Measurements from ENCODE around the gene PI16.
"Not testable (repeated sequence)": the region's sequence is repeated elsewhere in the genome, so short reads cannot be mapped to it uniquely, and the experiment has no call there.

Gene PI16

DNA sequence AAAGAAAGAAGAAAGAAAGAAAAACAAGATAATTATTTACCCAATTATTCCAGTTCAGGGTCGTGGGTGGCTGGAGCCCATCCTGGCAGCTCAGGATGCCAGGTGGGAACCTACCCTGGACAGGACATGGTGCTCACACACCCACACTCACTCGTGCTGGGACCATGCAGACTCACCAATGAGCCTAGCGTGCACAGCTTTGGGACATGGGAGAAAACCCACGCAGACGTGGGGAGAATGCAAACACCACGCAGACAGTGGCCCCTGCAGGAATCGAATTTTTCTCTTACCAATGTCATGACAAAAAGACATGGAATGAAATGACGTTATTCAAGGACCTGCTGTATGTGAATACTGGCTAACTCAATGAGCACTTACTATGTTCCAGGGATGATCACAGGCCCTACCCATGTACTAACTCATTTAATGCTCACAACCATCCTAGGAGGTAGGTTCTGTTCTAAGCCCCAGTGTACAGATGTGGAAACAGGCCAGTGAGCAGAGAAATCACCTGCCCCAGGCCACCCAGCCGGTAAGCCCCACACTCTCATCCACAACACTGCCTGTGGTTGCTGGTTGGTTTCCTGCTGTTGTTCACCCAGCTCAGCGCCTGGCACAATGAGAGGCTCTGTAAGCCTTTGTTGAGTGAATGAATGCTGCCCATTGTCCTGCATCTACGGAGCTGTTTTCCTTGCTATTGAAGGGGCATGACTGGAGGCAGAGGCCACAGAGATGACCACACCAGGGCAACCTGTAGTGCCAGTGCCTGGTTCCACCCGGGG, 6.8 kb upstream of the PI16 start:
- H3K27me3 ChIP-seq (ENCODE audit: insufficient read depth, insufficient read length): no peaks in the 10 kb centered on the region
- TF ChIP-seq YY1 (IDR thresholded peaks at IDR 0.05; ENCODE audit: insufficient read depth, insufficient read length): no peak
- no peak for TF ChIP-seq ZNF274 (IDR thresholded peaks at IDR 0.05; ENCODE audit: low read depth, low read length)
- TF ChIP-seq SUZ12 (IDR thresholded peaks at IDR 0.05; ENCODE audit: extremely low read depth, insufficient read depth, insufficient read length): no peak
- no peak overlapping the region for H3K4me3 ChIP-seq (ENCODE audit: insufficient read length, low read depth)

DNA sequence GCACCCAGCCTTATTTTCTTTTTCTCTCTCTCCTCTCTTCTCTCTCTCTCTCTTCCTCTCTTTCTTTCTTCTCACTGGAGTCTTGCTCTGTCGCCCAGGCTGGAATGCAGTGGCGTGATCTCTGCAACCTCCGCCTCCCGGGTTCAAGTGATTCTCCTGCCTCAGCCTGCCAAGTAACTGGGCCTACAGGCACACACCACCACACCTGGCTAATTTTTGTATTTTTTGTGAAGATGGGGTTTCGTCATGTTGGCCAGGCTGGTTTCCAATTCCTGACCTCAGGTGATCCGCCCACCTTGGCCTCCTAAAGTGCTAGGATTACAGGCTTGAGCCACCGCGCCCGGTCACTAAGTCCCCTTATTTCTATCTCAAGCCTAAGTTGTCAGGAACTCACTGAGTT, 5.5 kb upstream of the PI16 start:
- H3K4me3 ChIP-seq (ENCODE audit: insufficient read length, low read depth); H3K4me1 ChIP-seq (ENCODE audit: insufficient read depth, insufficient read length); H3K9me3 ChIP-seq (ENCODE audit: insufficient read depth, low read length); H3K36me3 ChIP-seq (ENCODE audit: insufficient read depth, insufficient read length, low read length); H3K27me3 ChIP-seq (ENCODE audit: insufficient read depth, insufficient read length); DNase-seq (ENCODE audit: low read depth, low spot score); H3K9ac ChIP-seq (ENCODE audit: insufficient read length, low read depth): not testable (repeated sequence)

More for the DNA sequence above, 6.8 kb upstream of the PI16 start:
- Histone ChIP-seq H3K9me3 (ENCODE audit: insufficient read depth, low read length) (no peaks in the 10 kb centered on the region), H3K36me3 (ENCODE audit: insufficient read depth, insufficient read length, low read length) (no peaks in the 10 kb centered on the region), H3K4me1 (ENCODE audit: insufficient read depth, insufficient read length) (no peaks in the 10 kb centered on the region), H3K9ac (ENCODE audit: insufficient read length, low read depth) (no peak overlapping the region)
- no peak for DNase-seq (ENCODE audit: low read depth, low spot score)

DNA sequence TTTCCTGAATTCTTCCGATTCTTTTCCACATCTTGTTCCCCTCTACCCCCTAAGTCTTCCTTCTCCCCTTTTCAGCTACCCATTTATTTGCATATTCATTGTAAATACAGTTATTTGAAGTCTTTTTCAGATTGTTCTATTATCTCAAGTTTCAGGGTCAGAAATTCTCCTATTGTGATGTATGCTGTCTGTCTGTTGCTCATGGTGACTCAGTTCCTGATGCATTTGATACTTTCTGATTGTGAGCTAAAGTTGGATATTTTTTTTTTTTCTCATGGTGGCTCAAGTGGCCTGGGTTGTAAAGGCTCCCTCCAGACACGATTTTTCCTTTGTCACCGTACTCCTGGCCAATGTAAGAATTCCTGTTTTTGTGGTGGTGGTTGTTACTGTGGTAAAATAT, 4.9 kb upstream of the PI16 start:
- peaks cover 2% of the 10 kb centered on the region for H3K4me1 ChIP-seq (ENCODE audit: insufficient read depth, insufficient read length)
- no peak for DNase-seq (ENCODE audit: low read depth, low spot score)

DNA sequence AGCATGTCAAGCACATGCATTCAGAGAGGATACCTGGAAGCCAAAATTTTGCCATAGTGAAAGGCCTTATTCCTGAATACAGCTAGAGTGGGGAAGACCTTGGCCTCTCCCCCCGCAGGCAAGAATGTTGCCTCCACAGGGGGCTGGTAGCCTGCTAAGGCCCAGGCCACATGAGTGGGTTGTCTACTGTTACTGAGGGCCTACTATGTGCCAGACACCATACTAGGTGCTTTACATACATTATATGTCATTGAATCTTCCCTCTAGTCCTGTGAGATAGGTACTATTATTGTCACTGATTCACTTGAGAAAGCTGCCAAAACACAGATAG, 642 bp upstream of the PI16 start:
- no peak for DNase-seq (ENCODE audit: low read depth, low spot score)
- no peak for TF ChIP-seq ZNF274 (IDR thresholded peaks at IDR 0.05; ENCODE audit: low read depth, low read length)
- no peak for TF ChIP-seq YY1 (IDR thresholded peaks at IDR 0.05; ENCODE audit: insufficient read depth, insufficient read length)
- no peak for TF ChIP-seq SUZ12 (IDR thresholded peaks at IDR 0.05; ENCODE audit: extremely low read depth, insufficient read depth, insufficient read length)

More for the DNA sequence above, 4.9 kb upstream of the PI16 start:
- H3K36me3 ChIP-seq (ENCODE audit: insufficient read depth, insufficient read length, low read length): no peaks in the 10 kb centered on the region
- TF ChIP-seq ZNF274 (IDR thresholded peaks at IDR 0.05; ENCODE audit: low read depth, low read length) (no peak), YY1 (IDR thresholded peaks at IDR 0.05; ENCODE audit: insufficient read depth, insufficient read length) (no peak), SUZ12 (IDR thresholded peaks at IDR 0.05; ENCODE audit: extremely low read depth, insufficient read depth, insufficient read length) (no peak)
- H3K27me3 ChIP-seq (ENCODE audit: insufficient read depth, insufficient read length): no peaks in the 10 kb centered on the region
- no peak overlapping the region for H3K4me3 ChIP-seq (ENCODE audit: insufficient read length, low read depth)
- H3K9me3 ChIP-seq (ENCODE audit: insufficient read depth, low read length): no peaks in the 10 kb centered on the region
- no peak overlapping the region for H3K9ac ChIP-seq (ENCODE audit: insufficient read length, low read depth)

DNA sequence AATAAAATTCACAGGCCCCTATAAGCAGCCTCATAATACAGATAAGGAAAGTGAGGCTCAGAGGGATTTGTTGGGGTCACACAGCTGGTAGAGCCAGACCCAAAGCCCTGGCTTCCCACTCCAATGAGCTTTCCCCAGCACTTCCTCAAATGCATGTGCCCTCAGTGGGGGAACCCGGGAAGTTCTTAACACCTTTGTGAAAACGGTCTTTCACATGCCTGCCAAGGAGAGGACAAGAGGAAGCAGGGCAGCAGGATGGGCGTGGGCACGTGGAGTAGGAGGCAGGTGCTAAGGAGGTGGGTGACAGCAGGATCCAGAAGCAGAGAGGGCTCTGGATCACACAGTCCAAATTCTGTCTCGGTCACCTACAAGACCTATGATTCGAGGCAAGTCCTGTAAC, 598 bp downstream of the PI16 start:
- Histone ChIP-seq H3K27me3 (ENCODE audit: insufficient read depth, insufficient read length) (no peaks in the 10 kb centered on the region), H3K9ac (ENCODE audit: insufficient read length, low read depth) (no peak overlapping the region)

More for the DNA sequence above, 642 bp upstream of the PI16 start:
- Histone ChIP-seq H3K4me1 (ENCODE audit: insufficient read depth, insufficient read length) (peaks cover 2% of the 10 kb centered on the region), H3K4me3 (ENCODE audit: insufficient read length, low read depth) (no peak overlapping the region), H3K36me3 (ENCODE audit: insufficient read depth, insufficient read length, low read length) (no peaks in the 10 kb centered on the region), H3K9ac (ENCODE audit: insufficient read length, low read depth) (no peak overlapping the region), H3K27me3 (ENCODE audit: insufficient read depth, insufficient read length) (no peaks in the 10 kb centered on the region), H3K9me3 (ENCODE audit: insufficient read depth, low read length) (no peaks in the 10 kb centered on the region)

DNA sequence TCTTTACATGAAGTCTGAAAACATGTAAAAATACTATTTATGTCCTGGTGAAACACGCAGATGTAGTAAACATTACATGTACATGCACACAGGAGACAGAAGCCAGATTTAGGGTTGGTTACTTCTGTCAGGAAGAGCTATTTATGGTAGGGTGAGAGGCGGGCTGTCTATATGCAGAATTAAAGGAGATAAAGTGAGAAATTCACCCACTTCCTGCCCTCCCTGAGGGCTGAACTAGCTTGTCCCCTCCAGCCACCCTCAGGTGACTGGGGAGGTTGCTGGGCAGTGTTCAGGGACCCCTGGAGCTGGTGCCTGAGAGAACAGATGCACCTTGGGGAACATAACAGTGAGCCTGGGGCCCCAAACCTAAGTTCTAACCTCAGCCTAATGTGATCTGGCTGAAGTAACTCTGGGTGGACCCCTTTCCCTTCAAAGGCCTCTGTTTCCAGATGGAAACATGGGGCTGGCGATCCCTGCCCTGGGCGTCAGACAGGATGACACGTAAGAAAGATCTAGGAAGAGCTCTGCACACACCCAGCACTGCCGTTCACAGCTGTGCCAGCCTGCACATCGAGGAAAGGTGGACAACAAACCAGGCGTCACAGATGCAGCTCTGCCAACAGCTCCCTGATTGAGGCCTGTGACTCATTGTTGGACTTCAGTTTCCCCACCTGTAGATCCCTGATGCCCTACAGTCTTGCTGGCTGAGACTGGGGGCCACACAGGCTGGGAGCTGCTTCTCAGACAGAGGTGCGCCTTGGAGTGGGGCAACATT, 1.3 kb downstream of the PI16 start:
- TF ChIP-seq SUZ12 (IDR thresholded peaks at IDR 0.05; ENCODE audit: extremely low read depth, insufficient read depth, insufficient read length) (no peak), ZNF274 (IDR thresholded peaks at IDR 0.05; ENCODE audit: low read depth, low read length) (no peak), YY1 (IDR thresholded peaks at IDR 0.05; ENCODE audit: insufficient read depth, insufficient read length) (no peak)
- H3K4me3 ChIP-seq (ENCODE audit: insufficient read length, low read depth): no peak overlapping the region
- DNase-seq (ENCODE audit: low read depth, low spot score): no peak
- no peaks in the 10 kb centered on the region for H3K9me3 ChIP-seq (ENCODE audit: insufficient read depth, low read length)
- no peak overlapping the region for H3K9ac ChIP-seq (ENCODE audit: insufficient read length, low read depth)
- H3K36me3 ChIP-seq (ENCODE audit: insufficient read depth, insufficient read length, low read length): no peaks in the 10 kb centered on the region
- H3K27me3 ChIP-seq (ENCODE audit: insufficient read depth, insufficient read length): no peaks in the 10 kb centered on the region
- H3K4me1 ChIP-seq (ENCODE audit: insufficient read depth, insufficient read length): peaks cover 2% of the 10 kb centered on the region

More for the DNA sequence above, 598 bp downstream of the PI16 start:
- TF ChIP-seq YY1 (IDR thresholded peaks at IDR 0.05; ENCODE audit: insufficient read depth, insufficient read length) (no peak), SUZ12 (IDR thresholded peaks at IDR 0.05; ENCODE audit: extremely low read depth, insufficient read depth, insufficient read length) (no peak), ZNF274 (IDR thresholded peaks at IDR 0.05; ENCODE audit: low read depth, low read length) (no peak)
- no peak for DNase-seq (ENCODE audit: low read depth, low spot score)
- Histone ChIP-seq H3K9me3 (ENCODE audit: insufficient read depth, low read length) (no peaks in the 10 kb centered on the region), H3K4me3 (ENCODE audit: insufficient read length, low read depth) (no peak overlapping the region), H3K36me3 (ENCODE audit: insufficient read depth, insufficient read length, low read length) (no peaks in the 10 kb centered on the region), H3K4me1 (ENCODE audit: insufficient read depth, insufficient read length) (peaks cover 2% of the 10 kb centered on the region)

DNA sequence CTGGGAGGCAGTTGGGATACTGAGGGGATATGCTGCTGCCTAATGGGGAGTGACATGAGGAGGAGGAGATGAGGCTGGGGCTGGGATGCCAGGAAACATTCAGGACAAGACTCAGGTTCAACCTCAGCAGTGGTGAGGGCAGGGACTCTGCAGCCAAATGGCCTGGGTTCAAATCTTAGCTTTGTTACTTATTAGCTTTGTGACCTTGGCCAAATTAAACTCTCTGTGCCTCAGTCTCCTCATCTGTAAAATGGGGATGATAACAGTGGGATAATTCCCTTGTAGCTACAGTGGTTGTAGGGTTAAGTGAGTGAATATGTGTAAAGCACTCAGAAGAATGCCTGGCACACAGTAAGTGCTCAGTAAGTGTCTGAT, 1.9 kb downstream of the PI16 start:
- Histone ChIP-seq H3K9ac (ENCODE audit: insufficient read length, low read depth) (no peak overlapping the region), H3K4me3 (ENCODE audit: insufficient read length, low read depth) (no peak overlapping the region), H3K4me1 (ENCODE audit: insufficient read depth, insufficient read length) (peaks cover 2% of the 10 kb centered on the region), H3K36me3 (ENCODE audit: insufficient read depth, insufficient read length, low read length) (no peaks in the 10 kb centered on the region), H3K9me3 (ENCODE audit: insufficient read depth, low read length) (no peaks in the 10 kb centered on the region), H3K27me3 (ENCODE audit: insufficient read depth, insufficient read length) (no peaks in the 10 kb centered on the region)
- TF ChIP-seq ZNF274 (IDR thresholded peaks at IDR 0.05; ENCODE audit: low read depth, low read length): no peak
- no peak for TF ChIP-seq YY1 (IDR thresholded peaks at IDR 0.05; ENCODE audit: insufficient read depth, insufficient read length)
- TF ChIP-seq SUZ12 (IDR thresholded peaks at IDR 0.05; ENCODE audit: extremely low read depth, insufficient read depth, insufficient read length): no peak
- no peak for DNase-seq (ENCODE audit: low read depth, low spot score)

Data from NT2/D1 (cell line).